GM21515 (cell line): ENCODE results near the gene SCN1B.
"Not testable (repeated sequence)": the region's sequence is repeated elsewhere in the genome, so short reads cannot be mapped to it uniquely, and the experiment has no call there.

Source experiments
- ATAC-seq: cut with Tn5 transposase; IDR thresholded peaks from one replicate; pipeline ENCODE4 v1.9.1; 2021; ENCODE audit not compliant: unreplicated experiment

The SCN1B gene

GRCh38 chr19:35000647-35001501 is 29.4 kb upstream of the SCN1B start:
- peak; percentile 17 for ATAC-seq

DNA sequence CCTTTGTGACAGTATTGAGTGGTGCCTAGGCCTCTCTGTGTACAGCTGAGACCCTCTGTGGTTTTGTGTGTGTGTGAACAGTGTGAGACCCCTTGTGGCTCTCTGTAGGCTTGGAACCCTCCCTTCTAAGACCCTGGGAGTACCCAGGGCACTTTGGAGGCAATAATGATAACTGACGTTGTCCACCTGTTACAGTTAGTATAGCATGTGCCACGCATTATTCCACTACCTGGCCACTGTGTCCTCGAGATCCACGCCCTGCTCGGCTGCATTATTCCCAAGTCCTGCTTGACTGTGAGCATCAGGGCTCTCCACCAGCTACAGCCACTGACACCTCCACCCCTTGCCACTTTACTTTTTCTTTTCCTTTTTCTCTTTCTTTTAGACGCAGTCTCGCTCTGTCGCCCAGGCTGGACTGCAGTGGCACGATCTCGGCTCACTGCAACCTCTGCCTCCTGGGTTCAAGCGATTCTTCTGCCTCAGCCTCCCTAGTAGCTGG is 28.2 kb upstream of the SCN1B start:
- ATAC-seq: no peak

DNA sequence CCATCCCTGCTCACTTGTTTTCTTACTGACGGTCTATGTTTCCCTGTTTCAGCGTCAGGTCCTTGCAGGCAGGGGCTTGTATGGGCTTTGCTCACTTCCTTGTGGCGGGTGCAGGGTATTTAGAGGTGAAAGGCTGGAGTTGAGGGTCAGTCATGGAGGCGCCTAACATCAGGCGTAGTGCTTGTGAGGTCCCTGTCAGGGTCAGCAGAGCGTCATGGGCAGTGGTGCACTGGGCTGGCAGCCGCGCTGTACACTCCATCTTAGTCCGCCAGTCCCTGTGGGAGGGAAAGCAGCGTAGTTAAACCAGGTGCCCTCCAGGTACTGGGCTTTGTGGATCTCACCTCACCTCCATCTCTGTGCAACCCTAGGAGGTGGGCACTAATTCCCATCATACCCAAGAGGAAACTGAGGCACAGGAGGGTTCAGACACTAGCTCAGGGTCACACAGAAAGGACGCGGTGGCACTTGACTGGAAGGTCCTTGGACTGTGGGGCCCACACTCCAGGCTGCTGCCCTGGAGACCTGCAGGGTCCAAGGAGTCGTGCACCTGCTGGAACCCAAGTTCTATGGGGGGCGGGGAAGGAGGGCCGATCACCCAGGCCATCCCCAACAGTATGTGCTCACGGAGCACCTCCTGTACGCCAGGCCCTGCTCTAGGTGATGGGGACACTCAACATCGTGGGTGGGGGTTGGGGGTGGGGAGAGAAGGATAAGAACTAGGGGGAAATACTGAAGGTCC is 25.6 kb upstream of the SCN1B start:
- no peak for ATAC-seq

DNA sequence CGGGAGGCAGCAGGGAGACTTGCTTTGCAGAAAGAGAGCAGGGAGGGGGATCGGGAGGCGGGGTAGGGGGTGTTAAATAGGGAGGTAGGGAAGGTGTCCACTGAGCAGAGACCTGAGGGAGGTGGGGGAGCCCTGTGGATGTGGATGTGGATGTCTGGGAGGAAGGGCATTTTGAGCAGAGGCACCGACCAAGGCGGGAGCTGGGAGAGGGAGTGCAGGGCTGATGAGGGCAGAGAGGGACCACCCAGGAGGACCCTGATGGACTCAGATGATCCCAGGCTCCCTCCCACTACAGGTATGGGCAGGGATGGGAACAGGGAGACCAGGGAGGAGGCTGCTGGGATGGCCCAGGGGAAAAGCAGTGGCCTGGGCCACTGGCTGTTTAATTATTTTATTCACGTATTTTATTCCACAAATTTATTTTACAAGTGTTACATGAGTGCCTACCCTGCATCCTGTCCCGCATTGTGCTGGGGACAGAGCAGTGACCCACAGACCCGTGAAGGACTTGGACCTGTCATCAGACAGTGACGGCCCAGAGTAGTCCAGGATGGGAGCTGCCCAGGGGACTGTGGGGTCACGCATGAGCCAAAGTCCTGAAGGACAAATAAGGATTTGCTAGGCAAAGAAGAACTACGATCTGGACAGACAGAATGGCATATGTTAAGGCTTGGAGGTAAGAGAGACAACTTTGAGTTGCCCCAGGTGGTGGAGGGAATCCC is 24.9 kb upstream of the SCN1B start:
- ATAC-seq: no peak

GRCh38 chr19:35006007-35006341 is 24.3 kb upstream of the SCN1B start:
- ATAC-seq: not testable (repeated sequence)

GRCh38 chr19:35006342-35006998 is 23.8 kb upstream of the SCN1B start:
- no peak for ATAC-seq

- no peak for ATAC-seq
Measured at GRCh38 chr19:35006999-35007365, 23.3 kb upstream of the SCN1B start.

GRCh38 chr19:35007427-35007826 is 22.8 kb upstream of the SCN1B start:
- ATAC-seq: not testable (repeated sequence)

- ATAC-seq: no peak
Measured at GRCh38 chr19:35008891-35009341, 21.4 kb upstream of the SCN1B start.

- ATAC-seq: no peak
Measured at GRCh38 chr19:35009424-35010415, 20.6 kb upstream of the SCN1B start.

- ATAC-seq: no peak
Measured at GRCh38 chr19:35011091-35011689, 19.1 kb upstream of the SCN1B start.

- ATAC-seq: no peak
Measured at GRCh38 chr19:35011737-35012682, 18.3 kb upstream of the SCN1B start.

GRCh38 chr19:35013041-35013819 is 17.0 kb upstream of the SCN1B start:
- ATAC-seq: no peak

- ATAC-seq: no peak
Measured at GRCh38 chr19:35013820-35014754, 16.2 kb upstream of the SCN1B start.

- not testable (repeated sequence) for ATAC-seq
Measured at GRCh38 chr19:35014774-35015173, 15.5 kb upstream of the SCN1B start.

GRCh38 chr19:35015270-35015953 is 14.9 kb upstream of the SCN1B start:
- ATAC-seq: no peak
